B cell (primary cell): ENCODE measurements around the gene WDR7.

ENCODE experiments used
- EZH2 ChIP-seq: IDR thresholded peaks from 2 replicates; pipeline ENCODE4 v1.6.1; 2012; ENCODE audit warnings: borderline replicate concordance, low read depth, mild to moderate bottlenecking, moderate library complexity, low read length; ENCODE audit not compliant: insufficient read depth, poor library complexity, severe bottlenecking
- TF ChIP-seq, protein P1 (sequence below): fragments of 200-600 bp; IDR thresholded peaks from one replicate; pipeline ENCODE4 v1.8.0; 2022; ENCODE audit warnings: antibody characterized with exemption, mild to moderate bottlenecking

DNA sequence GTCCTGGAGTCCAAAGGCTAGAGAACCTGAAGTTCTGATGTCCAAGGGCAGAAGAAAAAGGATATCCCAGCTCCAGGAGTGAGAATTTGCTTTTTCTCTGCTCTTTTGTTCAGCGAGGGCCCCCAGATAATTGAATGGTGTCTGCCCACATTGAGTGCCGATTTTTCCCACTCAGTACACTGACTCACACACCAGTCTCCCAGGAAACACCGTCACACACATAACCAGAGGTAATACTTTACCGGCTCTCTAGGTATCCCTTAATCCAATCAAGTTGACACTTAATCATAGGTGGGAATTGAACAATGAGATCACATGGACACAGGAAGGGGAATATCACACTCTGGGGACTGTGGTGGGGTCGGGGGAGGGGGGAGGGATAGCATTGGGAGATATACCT, 161.5 kb downstream of the WDR7 start:
- TF ChIP-seq, protein P1, sequence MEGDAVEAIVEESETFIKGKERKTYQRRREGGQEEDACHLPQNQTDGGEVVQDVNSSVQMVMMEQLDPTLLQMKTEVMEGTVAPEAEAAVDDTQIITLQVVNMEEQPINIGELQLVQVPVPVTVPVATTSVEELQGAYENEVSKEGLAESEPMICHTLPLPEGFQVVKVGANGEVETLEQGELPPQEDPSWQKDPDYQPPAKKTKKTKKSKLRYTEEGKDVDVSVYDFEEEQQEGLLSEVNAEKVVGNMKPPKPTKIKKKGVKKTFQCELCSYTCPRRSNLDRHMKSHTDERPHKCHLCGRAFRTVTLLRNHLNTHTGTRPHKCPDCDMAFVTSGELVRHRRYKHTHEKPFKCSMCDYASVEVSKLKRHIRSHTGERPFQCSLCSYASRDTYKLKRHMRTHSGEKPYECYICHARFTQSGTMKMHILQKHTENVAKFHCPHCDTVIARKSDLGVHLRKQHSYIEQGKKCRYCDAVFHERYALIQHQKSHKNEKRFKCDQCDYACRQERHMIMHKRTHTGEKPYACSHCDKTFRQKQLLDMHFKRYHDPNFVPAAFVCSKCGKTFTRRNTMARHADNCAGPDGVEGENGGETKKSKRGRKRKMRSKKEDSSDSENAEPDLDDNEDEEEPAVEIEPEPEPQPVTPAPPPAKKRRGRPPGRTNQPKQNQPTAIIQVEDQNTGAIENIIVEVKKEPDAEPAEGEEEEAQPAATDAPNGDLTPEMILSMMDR = no peak
- no peak for TF ChIP-seq EZH2
